OCI-LY1 (cell line): ENCODE results near the gene RBM20.

Source experiments
- EZH2 ChIP-seq: fragments of 200-600 bp; sonication (generic), shearing (Covaris generic); IDR thresholded peaks from 2 replicates; pipeline ENCODE4 v1.8.0; 2017; ENCODE audit warnings: borderline replicate concordance, mixed run types, mild to moderate bottlenecking, antibody characterized with exemption, low read length, moderate library complexity, mixed read lengths
- TF ChIP-seq, protein P1 (sequence below): fragments of 200-600 bp; sonication (generic), shearing (Covaris generic); IDR thresholded peaks from 2 replicates; pipeline ENCODE4 v1.5.1; 2017; ENCODE audit warnings: mild to moderate bottlenecking, antibody characterized with exemption, low read length, moderate library complexity, mixed read lengths

DNA sequence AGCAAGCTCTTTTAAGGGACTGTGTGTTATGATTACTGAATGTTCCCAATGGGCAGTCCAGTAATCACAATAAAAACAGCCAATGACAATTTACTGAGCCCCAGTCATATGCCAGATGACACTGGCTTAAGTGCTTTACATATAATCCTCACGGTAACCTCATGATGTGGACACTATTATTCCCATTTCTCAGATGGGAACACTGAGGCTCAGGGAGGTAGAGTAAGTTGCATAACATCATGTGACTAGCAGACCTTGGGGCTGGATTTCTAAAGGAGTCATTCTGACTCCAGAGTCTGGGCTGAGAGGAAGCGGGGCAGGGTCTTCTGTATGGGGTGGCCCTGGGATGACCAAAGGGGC lies 7.6 kb upstream of the RBM20 start:
- TF ChIP-seq, protein P1, sequence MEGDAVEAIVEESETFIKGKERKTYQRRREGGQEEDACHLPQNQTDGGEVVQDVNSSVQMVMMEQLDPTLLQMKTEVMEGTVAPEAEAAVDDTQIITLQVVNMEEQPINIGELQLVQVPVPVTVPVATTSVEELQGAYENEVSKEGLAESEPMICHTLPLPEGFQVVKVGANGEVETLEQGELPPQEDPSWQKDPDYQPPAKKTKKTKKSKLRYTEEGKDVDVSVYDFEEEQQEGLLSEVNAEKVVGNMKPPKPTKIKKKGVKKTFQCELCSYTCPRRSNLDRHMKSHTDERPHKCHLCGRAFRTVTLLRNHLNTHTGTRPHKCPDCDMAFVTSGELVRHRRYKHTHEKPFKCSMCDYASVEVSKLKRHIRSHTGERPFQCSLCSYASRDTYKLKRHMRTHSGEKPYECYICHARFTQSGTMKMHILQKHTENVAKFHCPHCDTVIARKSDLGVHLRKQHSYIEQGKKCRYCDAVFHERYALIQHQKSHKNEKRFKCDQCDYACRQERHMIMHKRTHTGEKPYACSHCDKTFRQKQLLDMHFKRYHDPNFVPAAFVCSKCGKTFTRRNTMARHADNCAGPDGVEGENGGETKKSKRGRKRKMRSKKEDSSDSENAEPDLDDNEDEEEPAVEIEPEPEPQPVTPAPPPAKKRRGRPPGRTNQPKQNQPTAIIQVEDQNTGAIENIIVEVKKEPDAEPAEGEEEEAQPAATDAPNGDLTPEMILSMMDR, result no peak
- TF ChIP-seq EZH2, result no peak
